Brain microvascular endothelial cell (primary cell): ENCODE results near the gene CX3CL1.

Source experiments
- DNase-seq: peaks from one replicate; pipeline ENCODE4 v3.0.0-alpha.2; 2020
- H3K27ac ChIP-seq: fragments of 250-450 bp; sonication (Bioruptor Pico); 2 replicates; pipeline ENCODE4 v1.5.1; 2020; ENCODE audit warnings: mild to moderate bottlenecking, moderate library complexity
- H3K27me3 ChIP-seq: fragments of 250-450 bp; sonication (Bioruptor Pico); replicated peaks from 2 replicates; pipeline ENCODE4 v1.5.1; 2020; ENCODE audit warnings: mild to moderate bottlenecking
- H3K36me3 ChIP-seq: fragments of 250-450 bp; sonication (Bioruptor Pico); replicated peaks from 2 replicates; pipeline ENCODE4 v1.5.1; 2020; ENCODE audit warnings: mild to moderate bottlenecking
- H3K4me3 ChIP-seq: 2 replicates; pipeline ENCODE4 v1.5.1; 2011; ENCODE audit warnings: low read depth, mild to moderate bottlenecking, control low read depth, low read length, moderate library complexity
- in situ Hi-C: cut with HindIII; loops from 2 replicates; pipeline ENCODE4 v1.10.0; 2017; ENCODE audit warnings: low sequenced_read_pairs, low pct_ligation_motif_present
- TF ChIP-seq, protein P1 (sequence below): IDR thresholded peaks from 2 replicates; pipeline ENCODE4 v1.5.1; 2011; ENCODE audit warnings: low read depth, mild to moderate bottlenecking, moderate library complexity, low read length, control low read depth, inconsistent platforms; ENCODE audit errors: missing control alignments

CX3CL1 gene

DNA sequence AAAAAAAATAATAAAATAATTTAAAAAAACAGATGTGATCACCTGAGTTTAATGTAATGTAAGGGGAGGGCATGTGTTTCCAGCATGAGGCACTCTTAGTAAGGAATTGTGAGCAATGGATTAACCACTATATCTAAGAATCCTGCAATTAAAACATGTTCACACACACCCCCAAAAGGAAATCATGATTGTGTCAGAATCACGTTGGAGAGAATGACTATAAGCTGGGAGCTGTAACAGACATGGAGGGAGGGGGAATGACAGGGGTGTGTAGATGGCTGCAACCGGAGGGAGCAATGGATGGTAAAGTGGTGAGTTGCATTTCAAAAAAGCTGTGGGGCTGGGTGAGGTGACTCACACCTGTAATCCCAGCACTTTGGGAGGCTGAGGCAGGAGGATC lies 27.3 kb upstream of the CX3CL1 start:
- Histone ChIP-seq H3K27ac (no peak overlapping the region), H3K4me3 (no peak overlapping the region), H3K27me3 (peaks cover 6% of the 10 kb centered on the region), H3K36me3 (no peaks in the 10 kb centered on the region)
- in situ Hi-C loops, result no loop called here
- DNase-seq, result no peak
- TF ChIP-seq, protein P1, sequence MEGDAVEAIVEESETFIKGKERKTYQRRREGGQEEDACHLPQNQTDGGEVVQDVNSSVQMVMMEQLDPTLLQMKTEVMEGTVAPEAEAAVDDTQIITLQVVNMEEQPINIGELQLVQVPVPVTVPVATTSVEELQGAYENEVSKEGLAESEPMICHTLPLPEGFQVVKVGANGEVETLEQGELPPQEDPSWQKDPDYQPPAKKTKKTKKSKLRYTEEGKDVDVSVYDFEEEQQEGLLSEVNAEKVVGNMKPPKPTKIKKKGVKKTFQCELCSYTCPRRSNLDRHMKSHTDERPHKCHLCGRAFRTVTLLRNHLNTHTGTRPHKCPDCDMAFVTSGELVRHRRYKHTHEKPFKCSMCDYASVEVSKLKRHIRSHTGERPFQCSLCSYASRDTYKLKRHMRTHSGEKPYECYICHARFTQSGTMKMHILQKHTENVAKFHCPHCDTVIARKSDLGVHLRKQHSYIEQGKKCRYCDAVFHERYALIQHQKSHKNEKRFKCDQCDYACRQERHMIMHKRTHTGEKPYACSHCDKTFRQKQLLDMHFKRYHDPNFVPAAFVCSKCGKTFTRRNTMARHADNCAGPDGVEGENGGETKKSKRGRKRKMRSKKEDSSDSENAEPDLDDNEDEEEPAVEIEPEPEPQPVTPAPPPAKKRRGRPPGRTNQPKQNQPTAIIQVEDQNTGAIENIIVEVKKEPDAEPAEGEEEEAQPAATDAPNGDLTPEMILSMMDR, result no peak

DNA sequence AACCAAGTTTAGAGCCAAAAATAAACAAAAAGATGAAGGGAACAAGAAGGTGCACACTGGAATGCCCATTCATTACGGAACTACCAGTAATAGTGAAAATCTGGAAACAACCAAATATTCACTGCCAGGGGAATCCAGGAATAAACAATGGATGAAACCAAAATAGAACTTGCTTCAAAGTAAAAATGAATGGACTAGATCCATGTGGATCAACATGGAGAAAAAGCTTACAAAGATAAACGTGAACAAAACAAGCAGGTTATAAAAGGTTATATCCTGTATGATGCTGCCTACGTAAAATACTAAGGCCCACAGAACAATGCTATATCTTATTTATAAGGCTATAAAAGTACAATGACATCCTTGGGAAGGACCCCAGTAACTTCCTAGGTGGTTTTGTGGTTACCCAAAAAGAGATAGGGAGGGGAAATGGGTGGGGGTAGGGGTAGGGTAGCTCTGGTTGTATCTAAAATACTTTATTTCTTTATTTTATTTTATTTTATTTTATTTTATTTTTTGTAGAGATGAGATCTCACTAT lies 26.6 kb upstream of the CX3CL1 start:
- Histone ChIP-seq H3K36me3 (no peaks in the 10 kb centered on the region), H3K27me3 (peaks cover 6% of the 10 kb centered on the region), H3K27ac (no peak overlapping the region), H3K4me3 (no peak overlapping the region)
- TF ChIP-seq, protein P1, result no peak
- DNase-seq, result no peak
- in situ Hi-C loops, result no loop called here

DNA sequence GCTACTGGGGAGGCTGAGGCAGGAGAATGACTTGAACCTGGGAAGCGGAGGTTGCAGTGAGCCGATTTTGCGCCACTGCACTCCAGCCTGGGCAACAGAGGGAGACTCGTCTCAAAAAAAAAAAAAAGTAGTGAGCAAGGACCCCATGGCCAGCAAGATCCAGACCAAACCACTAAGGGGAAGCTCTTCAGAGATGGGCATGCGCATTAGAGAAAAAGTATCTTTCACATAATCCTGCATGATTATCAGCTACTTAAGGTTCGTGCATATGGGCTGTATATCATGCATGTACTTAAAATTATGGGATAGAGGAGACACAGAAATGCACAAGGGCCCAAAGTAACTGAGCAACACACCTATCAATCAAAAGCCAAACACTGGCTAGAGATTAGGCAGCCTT lies 24.4 kb upstream of the CX3CL1 start:
- TF ChIP-seq, protein P1, result no peak
- Histone ChIP-seq H3K36me3 (no peaks in the 10 kb centered on the region), H3K27ac (no peak overlapping the region), H3K4me3 (no peak overlapping the region), H3K27me3 (peaks cover 6% of the 10 kb centered on the region)
- in situ Hi-C loops, result no loop called here
- DNase-seq, result no peak

DNA sequence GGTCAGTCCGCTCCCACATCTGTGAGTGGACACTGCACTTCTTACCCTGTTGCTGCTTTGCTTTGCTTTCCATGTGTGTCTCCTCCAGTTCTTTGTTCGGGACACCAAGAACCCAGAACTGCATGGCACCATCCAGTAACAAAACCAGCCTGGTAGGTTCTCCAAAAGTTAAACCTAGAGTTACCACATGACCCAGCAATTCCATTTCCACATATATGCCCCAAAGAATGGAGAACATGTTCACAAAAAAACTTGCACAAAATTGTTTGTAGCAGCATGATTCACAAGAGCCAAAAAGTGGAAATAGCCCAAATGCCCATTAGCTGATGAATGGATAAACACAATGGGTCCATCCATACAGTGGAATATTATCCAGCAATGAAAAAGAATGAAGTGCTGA lies 24.0 kb upstream of the CX3CL1 start:
- in situ Hi-C loops, result no loop called here

DNA sequence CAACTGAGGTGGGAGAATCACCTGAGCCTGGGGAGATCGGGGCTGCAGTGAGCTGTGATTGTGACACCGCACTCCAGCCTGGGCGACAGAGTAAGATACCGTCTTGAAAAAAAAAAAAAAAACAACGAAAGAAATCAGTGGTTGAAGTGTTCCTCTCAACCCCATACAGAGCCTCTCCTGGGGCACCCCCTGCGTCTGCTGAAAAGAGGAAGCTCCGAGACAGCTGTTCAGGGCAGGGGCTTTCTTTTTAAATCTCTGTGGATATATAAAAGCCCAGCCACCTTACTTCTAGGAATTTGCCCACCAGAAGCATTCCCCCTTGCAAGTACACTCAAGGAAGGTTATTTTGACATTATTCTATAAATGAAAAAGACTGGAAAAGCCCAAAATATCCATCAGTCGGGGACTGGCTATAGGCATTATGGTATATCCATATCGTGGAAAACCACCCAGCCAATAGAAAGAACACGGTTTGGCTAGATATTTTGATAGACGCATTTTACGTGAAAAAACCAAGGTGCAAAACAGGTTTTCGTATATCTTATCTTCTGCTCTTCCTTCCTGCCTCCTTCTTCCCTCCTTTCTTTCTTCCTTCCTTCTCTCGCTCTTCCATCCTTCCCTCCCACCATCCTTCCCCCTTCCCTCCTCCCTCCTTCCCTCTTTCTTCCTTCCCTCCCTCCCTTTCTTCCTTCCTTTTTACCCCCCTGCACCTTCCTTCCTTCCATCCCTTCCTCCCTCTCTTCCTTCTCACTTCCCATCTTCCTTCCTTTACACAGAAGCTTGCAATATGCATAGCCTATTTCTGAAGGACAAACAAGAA lies 22.9 kb upstream of the CX3CL1 start:
- no peak for DNase-seq
- H3K27me3 ChIP-seq, result peaks cover 6% of the 10 kb centered on the region
- H3K27ac ChIP-seq, result no peak overlapping the region
- H3K36me3 ChIP-seq, result no peaks in the 10 kb centered on the region
- in situ Hi-C loops, result no loop called here
- H3K4me3 ChIP-seq, result no peak overlapping the region
- TF ChIP-seq, protein P1, result no peak

More for the DNA sequence above, 24.0 kb upstream of the CX3CL1 start:
- DNase-seq, result no peak
- Histone ChIP-seq H3K36me3 (no peaks in the 10 kb centered on the region), H3K4me3 (no peak overlapping the region), H3K27ac (no peak overlapping the region), H3K27me3 (peaks cover 6% of the 10 kb centered on the region)
- TF ChIP-seq, protein P1, result no peak
